ENCODE results near the gene PPP2R2B.

PPP2R2B gene

DNA sequence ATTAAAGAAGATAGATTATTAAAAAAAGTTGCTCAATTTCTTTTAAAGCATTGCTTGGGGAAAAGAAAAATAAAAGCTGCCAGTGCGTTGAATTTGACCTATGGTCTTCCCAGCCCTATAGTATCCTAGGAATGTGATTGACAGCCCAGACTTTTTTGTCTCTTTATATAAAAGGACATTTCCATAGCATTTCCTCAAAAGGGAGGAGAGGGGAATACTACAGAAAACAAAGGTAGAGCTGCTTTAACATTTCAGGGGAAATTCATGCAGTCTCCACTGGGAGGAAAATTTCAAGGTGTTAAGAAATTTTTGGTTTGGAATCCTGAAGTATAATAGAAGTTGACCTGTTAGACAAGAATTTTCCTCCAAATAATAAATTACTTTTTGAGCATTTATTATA is 344.7 kb downstream of the PPP2R2B start:
- FAIRE-seq, result no peak

DNA sequence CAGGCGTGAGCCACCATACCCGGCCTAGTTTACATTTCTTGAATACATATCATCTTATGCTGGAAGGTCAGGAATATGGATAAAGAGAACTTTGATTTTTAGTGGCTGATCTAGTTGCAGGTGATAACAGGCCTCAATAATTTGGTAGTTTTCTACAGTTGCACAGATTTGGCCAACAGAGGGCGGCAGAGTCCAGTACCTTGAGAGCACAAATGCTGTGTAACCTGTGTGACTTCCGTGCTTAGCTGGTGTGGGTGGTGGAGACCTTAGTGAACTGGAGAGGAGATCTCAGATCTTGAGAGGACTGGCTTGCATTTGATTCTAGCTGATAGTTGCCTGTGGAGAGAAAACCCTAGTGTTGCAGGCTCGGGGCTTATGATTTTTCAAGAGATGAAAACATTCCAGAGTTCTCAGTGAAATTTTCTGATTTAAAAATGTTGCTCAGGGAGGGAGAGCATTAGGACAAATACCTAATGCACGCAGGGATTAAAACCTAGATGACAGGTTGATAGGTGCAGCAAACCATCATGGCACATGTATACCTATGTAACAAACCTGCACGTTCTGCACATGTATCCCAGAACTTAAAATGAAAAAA is 345.2 kb downstream of the PPP2R2B start:
- no peak for FAIRE-seq

Measured in colon (tissue), 2 donors.